ENCODE results near the gene CIB4. TPM values are rescaled to one million over a fixed set of nuclear protein-coding genes. Genes with fewer than 3 reads are reported as not detected.

The CIB4 gene
- total RNA-seq, 1 experiment from 2014 or later: not detected

GRCh38 chr2:26671691-26672090, 30.5 kb upstream of the CIB4 start (continued):
- TF ChIP-seq E2F1 (CRISPR knock-in tag; IDR thresholded peaks at IDR 0.05) (no peak), ZNF416 (CRISPR knock-in tag; IDR thresholded peaks at IDR 0.05) (no peak)
- TF ChIP-seq, protein P1, sequence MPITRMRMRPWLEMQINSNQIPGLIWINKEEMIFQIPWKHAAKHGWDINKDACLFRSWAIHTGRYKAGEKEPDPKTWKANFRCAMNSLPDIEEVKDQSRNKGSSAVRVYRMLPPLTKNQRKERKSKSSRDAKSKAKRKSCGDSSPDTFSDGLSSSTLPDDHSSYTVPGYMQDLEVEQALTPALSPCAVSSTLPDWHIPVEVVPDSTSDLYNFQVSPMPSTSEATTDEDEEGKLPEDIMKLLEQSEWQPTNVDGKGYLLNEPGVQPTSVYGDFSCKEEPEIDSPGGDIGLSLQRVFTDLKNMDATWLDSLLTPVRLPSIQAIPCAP (CRISPR knock-in tag; IDR thresholded peaks at IDR 0.05): no peak

- Mint-ChIP-seq H3K27ac (no peak overlapping the region), H3K27me3 (ENCODE audit: low read depth) (no peaks in the 10 kb centered on the region; the same call in 1 of the 2 replicates), H3K4me3 (no peak overlapping the region), H3K4me1 (0 out of 2 replicates have a peak, but pooled peaks cover 4% of the 10 kb centered on the region), H3K36me3 (no peaks in the 10 kb centered on the region), H3K9me3 (peaks cover 6% of the 10 kb centered on the region)
- ChIA-PET CTCF (interaction anchor here (1.0 kb wide), 1 partner anchor 13 kb away, joined by 3 read pairs; no protein-coding TSS in a partner anchor), POLR2A (no interaction called here)
- TF ChIP-seq, protein P2, sequence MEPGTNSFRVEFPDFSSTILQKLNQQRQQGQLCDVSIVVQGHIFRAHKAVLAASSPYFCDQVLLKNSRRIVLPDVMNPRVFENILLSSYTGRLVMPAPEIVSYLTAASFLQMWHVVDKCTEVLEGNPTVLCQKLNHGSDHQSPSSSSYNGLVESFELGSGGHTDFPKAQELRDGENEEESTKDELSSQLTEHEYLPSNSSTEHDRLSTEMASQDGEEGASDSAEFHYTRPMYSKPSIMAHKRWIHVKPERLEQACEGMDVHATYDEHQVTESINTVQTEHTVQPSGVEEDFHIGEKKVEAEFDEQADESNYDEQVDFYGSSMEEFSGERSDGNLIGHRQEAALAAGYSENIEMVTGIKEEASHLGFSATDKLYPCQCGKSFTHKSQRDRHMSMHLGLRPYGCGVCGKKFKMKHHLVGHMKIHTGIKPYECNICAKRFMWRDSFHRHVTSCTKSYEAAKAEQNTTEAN (CRISPR knock-in tag; IDR thresholded peaks at IDR 0.05): no peak
- TF ChIP-seq PREB (CRISPR knock-in tag; IDR thresholded peaks at IDR 0.05; ENCODE audit: borderline replicate concordance) (no peak), FOXP1 (CRISPR knock-in tag; IDR thresholded peaks at IDR 0.05; ENCODE audit: borderline replicate concordance) (no peak), ZNF219 (CRISPR knock-in tag; IDR thresholded peaks at IDR 0.05; ENCODE audit: borderline replicate concordance) (no peak), E2F5 (CRISPR knock-in tag; IDR thresholded peaks at IDR 0.05) (no peak), ZNF423 (CRISPR knock-in tag; IDR thresholded peaks at IDR 0.05) (no peak), RORB (CRISPR knock-in tag; IDR thresholded peaks at IDR 0.05) (no peak), ZNF263 (CRISPR knock-in tag; IDR thresholded peaks at IDR 0.05; ENCODE audit: low read depth) (no peak), ATF6 (CRISPR knock-in tag; IDR thresholded peaks at IDR 0.05) (no peak)
- ATAC-seq (no peak), DNase-seq (ENCODE audit: low spot score) (no peak)
Measured at GRCh38 chr2:26670931-26671460, 29.8 kb upstream of the CIB4 start.

- H3K36me3 Mint-ChIP-seq: peaks cover 2% of the 10 kb centered on the region
- no peaks in the 10 kb centered on the region; the same call in 1 of the 2 replicates for H3K27me3 Mint-ChIP-seq (ENCODE audit: low read depth)
- ChIA-PET POLR2A (no interaction called here), CTCF (no interaction called here)
- no peak overlapping the region for H3K27ac Mint-ChIP-seq
- no peak for DNase-seq (ENCODE audit: low spot score)
- TF ChIP-seq MLX (CRISPR knock-in tag; IDR thresholded peaks at IDR 0.05): no peak
- no peak for TF ChIP-seq CREB1 (CRISPR knock-in tag; IDR thresholded peaks at IDR 0.05)
- TF ChIP-seq ZNF219 (CRISPR knock-in tag; IDR thresholded peaks at IDR 0.05; ENCODE audit: borderline replicate concordance): no peak
- no peak for TF ChIP-seq KAT7 (CRISPR knock-in tag; IDR thresholded peaks at IDR 0.05; ENCODE audit: borderline replicate concordance)
- no peak for TF ChIP-seq TEAD1 (CRISPR knock-in tag; IDR thresholded peaks at IDR 0.05)
- no peak for TF ChIP-seq SOX15 (CRISPR knock-in tag; IDR thresholded peaks at IDR 0.05)
- no peak overlapping the region for H3K4me3 Mint-ChIP-seq
- H3K4me1 Mint-ChIP-seq: 0 out of 2 replicates have a peak, but pooled peaks cover 4% of the 10 kb centered on the region
- ATAC-seq: no peak
- peaks cover 11% of the 10 kb centered on the region for H3K9me3 Mint-ChIP-seq
Measured at GRCh38 chr2:26670171-26670570, 29.0 kb upstream of the CIB4 start.

All from WTC11 (cell line).